Fibroblast of the aortic adventitia (primary cell): ENCODE data around the gene CYSTM1. TPM values are rescaled to one million over a fixed set of nuclear protein-coding genes. Genes with fewer than 3 reads are reported as not detected.

ENCODE experiments used
- DNase-seq: peaks from one replicate; pipeline ENCODE4 v3.0.0-alpha.2; 2010; ENCODE audit warnings: low read depth
- H3K4me3 ChIP-seq: 2 replicates; pipeline ENCODE4 v1.5.1; 2011; ENCODE audit warnings: low read depth, mild to moderate bottlenecking, control low read depth, low read length, moderate library complexity
- CTCF ChIP-seq: IDR thresholded peaks from 2 replicates; pipeline ENCODE4 v1.5.1; 2011; ENCODE audit warnings: mild to moderate bottlenecking, low read length, control low read depth, inconsistent platforms; ENCODE audit not compliant: insufficient read depth
- total RNA-seq: library from RNA; depleted of rRNA; stranded (reverse); fragments of >200 nt; gene quantifications from 2 replicates; pipeline ENCODE4 v1.2.3, GENCODE V29; 2012; ENCODE audit warnings: low replicate concordance

CYSTM1 gene
- total RNA-seq, result 35.8 and 43.4 TPM in 2 replicates

- peak; percentile 89 for DNase-seq
- H3K4me3 ChIP-seq, result peak within 1 kb of the TSS; percentile 86
- TF ChIP-seq CTCF, result no peak
Observed at GRCh38 chr5:140174465-140175366, at the start of gene CYSTM1. Gene CYSTM1 (plus strand): TSS chr5:140175188. CDS start chr5:140194466, 19,278 bp downstream.

GRCh38 chr5:140125637-140126036 lies 49.4 kb upstream of the CYSTM1 start, which contains the start of gene IGIP:
Gene IGIP (plus strand): TSS chr5:140125937. CDS start chr5:140128477, 2,540 bp downstream.
- no peak for TF ChIP-seq CTCF
- H3K4me3 ChIP-seq, result no peak within 1 kb of the TSS
- DNase-seq, result no peak

GRCh38 chr5:140126315-140127012 lies 48.5 kb upstream of the CYSTM1 start:
- TF ChIP-seq CTCF, result no peak
- no peak for DNase-seq
- no peak overlapping the region for H3K4me3 ChIP-seq

GRCh38 chr5:140128376-140128775 lies 46.6 kb upstream of the CYSTM1 start:
- no peak overlapping the region for H3K4me3 ChIP-seq
- TF ChIP-seq CTCF, result no peak
- no peak for DNase-seq

- TF ChIP-seq CTCF, result no peak
- no peak for DNase-seq
- H3K4me3 ChIP-seq, result no peak overlapping the region
Observed at GRCh38 chr5:140130949-140131733, 43.8 kb upstream of the CYSTM1 start.

GRCh38 chr5:140131967-140132409 lies 43.0 kb upstream of the CYSTM1 start:
- peak; percentile 92 for DNase-seq
- H3K4me3 ChIP-seq, result no peak overlapping the region
- TF ChIP-seq CTCF, result no peak
